ENCODE measurements around the gene CACNA2D3. TPM values are rescaled to one million over a fixed set of nuclear protein-coding genes. Genes with fewer than 3 reads are reported as not detected.

The CACNA2D3 gene
- total RNA-seq, 1 donor from 2014 or later: 0.70 TPM

GRCh38 chr3:54764911-54765310, 642.6 kb downstream of the CACNA2D3 start:
- peaks cover 4% of the 10 kb centered on the region for H3K27me3 ChIP-seq (ENCODE audit: insufficient read depth, low read length)
- FAIRE-seq: no peak
- TF ChIP-seq EZH2 (IDR thresholded peaks at IDR 0.05; ENCODE audit: insufficient read depth, low read length) (no peak), CTCF (IDR thresholded peaks at IDR 0.05; ENCODE audit: insufficient read depth, low read depth, low read length) (no peak)

GRCh38 chr3:54771050-54771449, 648.7 kb downstream of the CACNA2D3 start:
- H3K79me2 ChIP-seq (ENCODE audit: insufficient read depth, low read length): no peaks in the 10 kb centered on the region
- FAIRE-seq (no peak), DNase-seq (ENCODE audit: low read depth) (no peak)
- peaks cover 10% of the 10 kb centered on the region for H3K4me1 Mint-ChIP-seq (ENCODE audit: low read depth, unreplicated experiment)
- H3K4me1 ChIP-seq (ENCODE audit: insufficient read depth, low read length): no peaks in the 10 kb centered on the region
- H4K20me1 ChIP-seq (ENCODE audit: insufficient read depth, low read length): no peaks in the 10 kb centered on the region
- H3K4me3 ChIP-seq (ENCODE audit: insufficient read depth, low read depth, low read length): no peak overlapping the region
- TF ChIP-seq CTCF (IDR thresholded peaks at IDR 0.05; ENCODE audit: insufficient read depth, low read depth, low read length) (no peak), EZH2 (IDR thresholded peaks at IDR 0.05; ENCODE audit: insufficient read depth, low read length) (no peak)
- H3K9ac ChIP-seq (ENCODE audit: low read length): no peak overlapping the region
- peaks cover 5% of the 10 kb centered on the region for H3K27me3 ChIP-seq (ENCODE audit: insufficient read depth, low read length)
- H3K36me3 ChIP-seq (ENCODE audit: insufficient read depth, low read length): no peaks in the 10 kb centered on the region
- no peak overlapping the region for H3K27ac Mint-ChIP-seq (ENCODE audit: unreplicated experiment)
- no peaks in the 10 kb centered on the region for H3K36me3 Mint-ChIP-seq (ENCODE audit: low read depth, unreplicated experiment)
- no peaks in the 10 kb centered on the region for H3K27me3 Mint-ChIP-seq (ENCODE audit: low read depth, unreplicated experiment)
- H3K4me3 Mint-ChIP-seq (ENCODE audit: unreplicated experiment): no peak overlapping the region
- H3K9me3 ChIP-seq (ENCODE audit: insufficient read depth, low read depth, low read length): no peaks in the 10 kb centered on the region
- no peak overlapping the region for H3K27ac ChIP-seq (ENCODE audit: low read depth, low read length)
- no peak overlapping the region for H2AFZ ChIP-seq (ENCODE audit: low read depth, low read length)
- H3K4me2 ChIP-seq (ENCODE audit: low read length): no peak overlapping the region
- H3K9me3 Mint-ChIP-seq (ENCODE audit: unreplicated experiment): no peaks in the 10 kb centered on the region

More at GRCh38 chr3:54764911-54765310, 642.6 kb downstream of the CACNA2D3 start:
- H3K27ac ChIP-seq (ENCODE audit: low read depth, low read length): no peak overlapping the region
- no peak overlapping the region for H2AFZ ChIP-seq (ENCODE audit: low read depth, low read length)
- H3K9me3 ChIP-seq (ENCODE audit: insufficient read depth, low read depth, low read length): no peaks in the 10 kb centered on the region
- H3K4me1 ChIP-seq (ENCODE audit: insufficient read depth, low read length): no peaks in the 10 kb centered on the region
- peaks cover 7% of the 10 kb centered on the region for H3K9me3 Mint-ChIP-seq (ENCODE audit: unreplicated experiment)
- H3K79me2 ChIP-seq (ENCODE audit: insufficient read depth, low read length): no peaks in the 10 kb centered on the region
- no peak overlapping the region for H3K9ac ChIP-seq (ENCODE audit: low read length)
- no peak overlapping the region for H3K4me3 Mint-ChIP-seq (ENCODE audit: unreplicated experiment)
- H4K20me1 ChIP-seq (ENCODE audit: insufficient read depth, low read length): no peaks in the 10 kb centered on the region
- H3K4me1 Mint-ChIP-seq (ENCODE audit: low read depth, unreplicated experiment): no peaks in the 10 kb centered on the region
- H3K4me3 ChIP-seq (ENCODE audit: insufficient read depth, low read depth, low read length): no peak overlapping the region
- no peaks in the 10 kb centered on the region for H3K27me3 Mint-ChIP-seq (ENCODE audit: low read depth, unreplicated experiment)
- H3K36me3 Mint-ChIP-seq (ENCODE audit: low read depth, unreplicated experiment): no peaks in the 10 kb centered on the region
- H3K36me3 ChIP-seq (ENCODE audit: insufficient read depth, low read length): no peaks in the 10 kb centered on the region
- DNase-seq (ENCODE audit: low read depth): no peak
- H3K27ac Mint-ChIP-seq (ENCODE audit: unreplicated experiment): no peak overlapping the region
- H3K4me2 ChIP-seq (ENCODE audit: low read length): no peak overlapping the region

GRCh38 chr3:54772051-54772450, 649.7 kb downstream of the CACNA2D3 start:
- no peaks in the 10 kb centered on the region for H3K9me3 ChIP-seq (ENCODE audit: insufficient read depth, low read depth, low read length)
- peaks cover 10% of the 10 kb centered on the region for H3K4me1 Mint-ChIP-seq (ENCODE audit: low read depth, unreplicated experiment)
- no peaks in the 10 kb centered on the region for H3K27me3 Mint-ChIP-seq (ENCODE audit: low read depth, unreplicated experiment)
- H3K9ac ChIP-seq (ENCODE audit: low read length): no peak overlapping the region
- H3K4me1 ChIP-seq (ENCODE audit: insufficient read depth, low read length): no peaks in the 10 kb centered on the region
- H3K36me3 ChIP-seq (ENCODE audit: insufficient read depth, low read length): no peaks in the 10 kb centered on the region
- no peak overlapping the region for H3K4me2 ChIP-seq (ENCODE audit: low read length)
- H3K27ac Mint-ChIP-seq (ENCODE audit: unreplicated experiment): peak overlapping the region; percentile 12
- TF ChIP-seq CTCF (IDR thresholded peaks at IDR 0.05; ENCODE audit: insufficient read depth, low read depth, low read length) (no peak), EZH2 (IDR thresholded peaks at IDR 0.05; ENCODE audit: insufficient read depth, low read length) (no peak)
- no peak overlapping the region for H3K4me3 Mint-ChIP-seq (ENCODE audit: unreplicated experiment)
- H4K20me1 ChIP-seq (ENCODE audit: insufficient read depth, low read length): no peaks in the 10 kb centered on the region
- no peak overlapping the region for H3K4me3 ChIP-seq (ENCODE audit: insufficient read depth, low read depth, low read length)
- H3K36me3 Mint-ChIP-seq (ENCODE audit: low read depth, unreplicated experiment): no peaks in the 10 kb centered on the region
- no peaks in the 10 kb centered on the region for H3K79me2 ChIP-seq (ENCODE audit: insufficient read depth, low read length)
- H3K27ac ChIP-seq (ENCODE audit: low read depth, low read length): no peak overlapping the region
- H2AFZ ChIP-seq (ENCODE audit: low read depth, low read length): no peak overlapping the region
- no peak for FAIRE-seq
- no peaks in the 10 kb centered on the region for H3K9me3 Mint-ChIP-seq (ENCODE audit: unreplicated experiment)
- H3K27me3 ChIP-seq (ENCODE audit: insufficient read depth, low read length): peaks cover 5% of the 10 kb centered on the region
- peak; percentile 14 for DNase-seq (ENCODE audit: low read depth)
